ENCODE measurements around the gene MTA2.

GRCh38 chr11:62632492-62632891, 30.8 kb upstream of the MTA2 start:
- TF ChIP-seq YY1 (IDR thresholded peaks at IDR 0.05; ENCODE audit: insufficient read depth, insufficient read length): no peak
- TF ChIP-seq ZNF274 (IDR thresholded peaks at IDR 0.05; ENCODE audit: low read depth, low read length): no peak
- TF ChIP-seq SUZ12 (IDR thresholded peaks at IDR 0.05; ENCODE audit: extremely low read depth, insufficient read depth, insufficient read length): no peak

Data from NT2/D1 (cell line).